Mesendoderm (in vitro differentiated cells): ENCODE data around the gene ESYT3.
"Not testable (repeated sequence)": the region's sequence is repeated elsewhere in the genome, so short reads cannot be mapped to it uniquely, and the experiment has no call there.

ENCODE experiments used
- DNase-seq: peaks from one replicate; pipeline ENCODE4 v3.0.0; 2013
- H2AK5ac ChIP-seq: 2 replicates; pipeline ENCODE4 v1.6.1; 2013; ENCODE audit warnings: low read length, inconsistent platforms
- H2BK120ac ChIP-seq: 2 replicates; pipeline ENCODE4 v1.6.1; 2013; ENCODE audit warnings: low read depth, mild to moderate bottlenecking, low read length, moderate library complexity, mixed read lengths
- H2BK15ac ChIP-seq: replicated peaks from 2 replicates; pipeline ENCODE4 v1.6.1; 2013; ENCODE audit warnings: low read depth, mild to moderate bottlenecking, moderate library complexity
- H2BK5ac ChIP-seq: 2 replicates; pipeline ENCODE4 v1.6.1; 2013; ENCODE audit warnings: low read length, inconsistent platforms
- H3K18ac ChIP-seq: 2 replicates; pipeline ENCODE4 v1.6.1; 2013; ENCODE audit warnings: mild to moderate bottlenecking, low read length, mixed read lengths
- H3K23ac ChIP-seq: one replicate; pipeline ENCODE4 v1.6.1; 2013; ENCODE audit warnings: low read length
- H3K27ac ChIP-seq: 2 replicates; pipeline ENCODE4 v1.5.1; 2013; ENCODE audit warnings: low read depth, mild to moderate bottlenecking, inconsistent platforms, low read length, moderate library complexity
- H3K27me3 ChIP-seq: 2 replicates; pipeline ENCODE4 v1.6.1; 2013; ENCODE audit warnings: low read length, control low read depth, mild to moderate bottlenecking, inconsistent platforms; ENCODE audit not compliant: insufficient read depth, poor library complexity
- H3K36me3 ChIP-seq: 2 replicates; pipeline ENCODE4 v1.6.1; 2013; ENCODE audit warnings: low read length, inconsistent platforms; ENCODE audit not compliant: control insufficient read depth, insufficient read depth
- H3K4ac ChIP-seq: one replicate; pipeline ENCODE4 v1.6.1; 2013; ENCODE audit warnings: low read depth, mild to moderate bottlenecking, low read length, moderate library complexity
- H3K4me1 ChIP-seq: 2 replicates; pipeline ENCODE4 v1.6.1; 2013; ENCODE audit warnings: low read depth, low read length, inconsistent platforms; ENCODE audit not compliant: control insufficient read depth
- H3K4me2 ChIP-seq: 2 replicates; pipeline ENCODE4 v1.6.1; 2013; ENCODE audit warnings: low read length
- H3K4me3 ChIP-seq: 2 replicates; pipeline ENCODE4 v1.5.1; 2013; ENCODE audit warnings: mild to moderate bottlenecking, low read length
- H3K56ac ChIP-seq: one replicate; pipeline ENCODE4 v1.6.1; 2013; ENCODE audit warnings: low read length
- H3K79me1 ChIP-seq: 2 replicates; pipeline ENCODE4 v1.6.1; 2013; ENCODE audit warnings: low read length, inconsistent platforms
- H3K79me2 ChIP-seq: 2 replicates; pipeline ENCODE4 v1.6.1; 2013; ENCODE audit warnings: mild to moderate bottlenecking, low read length; ENCODE audit not compliant: control insufficient read depth, insufficient read depth
- H3K9ac ChIP-seq: 2 replicates; pipeline ENCODE4 v1.6.1; 2013; ENCODE audit warnings: low read length, inconsistent platforms
- H4K5ac ChIP-seq: one replicate; pipeline ENCODE4 v1.6.1; 2013; ENCODE audit warnings: low read length
- H4K8ac ChIP-seq: one replicate; pipeline ENCODE4 v1.6.1; 2013; ENCODE audit warnings: low read depth, mild to moderate bottlenecking, control low read depth, low read length, moderate library complexity
- WGBS: extraction: QIAGEN DNeasy Blood & Tissue Kit; methylation state at CpG from one replicate; pipeline ENCODE4 v1.1.7; 2013; ENCODE audit warnings: low lambda C conversion rate, missing lambda C conversion rate; ENCODE audit not compliant: insufficient coverage; ENCODE audit errors: extremely low coverage; 5-methylcytosine and 5-hydroxymethylcytosine counted together

The ESYT3 gene

GRCh38 chr3:138509586-138509985 lies 75.2 kb downstream of the ESYT3 start:
- Histone ChIP-seq H3K18ac (no peak overlapping the region), H3K79me2 (no peaks in the 10 kb centered on the region), H4K5ac (no peak overlapping the region), H3K4me3 (no peak overlapping the region), H3K27ac (no peak overlapping the region), H3K27me3 (no peaks in the 10 kb centered on the region), H3K4me2 (no peak overlapping the region), H3K36me3 (no peaks in the 10 kb centered on the region), H2BK120ac (no peak overlapping the region), H4K8ac (no peak overlapping the region), H3K79me1 (no peaks in the 10 kb centered on the region), H3K4me1 (no peaks in the 10 kb centered on the region), H3K4ac (no peak overlapping the region), H3K23ac (no peak overlapping the region), H3K9ac (no peak overlapping the region), H2BK15ac (no peak overlapping the region), H2AK5ac (no peak overlapping the region), H3K56ac (no peak overlapping the region), H2BK5ac (no peak overlapping the region)
- no CpG with 5 or more reads among the region's 2 CpGs for WGBS
- no peak for DNase-seq

- no peak overlapping the region for H3K27ac ChIP-seq
- H3K4me2 ChIP-seq: no peak overlapping the region
- H3K27me3 ChIP-seq: no peaks in the 10 kb centered on the region
- no peaks in the 10 kb centered on the region for H3K79me1 ChIP-seq
- no peak overlapping the region for H3K9ac ChIP-seq
- no peak overlapping the region for H3K18ac ChIP-seq
- H3K79me2 ChIP-seq: no peaks in the 10 kb centered on the region
- H4K5ac ChIP-seq: no peak overlapping the region
- H3K56ac ChIP-seq: no peak overlapping the region
- H4K8ac ChIP-seq: no peak overlapping the region
- H3K4ac ChIP-seq: no peak overlapping the region
- no peak overlapping the region for H2BK15ac ChIP-seq
- H3K4me3 ChIP-seq: no peak overlapping the region
- H2AK5ac ChIP-seq: no peak overlapping the region
- no peak overlapping the region for H2BK5ac ChIP-seq
- H2BK120ac ChIP-seq: no peak overlapping the region
- DNase-seq: no peak
- no peak overlapping the region for H3K23ac ChIP-seq
- H3K4me1 ChIP-seq: no peaks in the 10 kb centered on the region
- H3K36me3 ChIP-seq: no peaks in the 10 kb centered on the region
Observed at GRCh38 chr3:138511945-138512344, 77.5 kb downstream of the ESYT3 start.

- Histone ChIP-seq H3K4me1 (no peaks in the 10 kb centered on the region), H3K27ac (no peak overlapping the region), H3K18ac (no peak overlapping the region), H3K36me3 (no peaks in the 10 kb centered on the region), H3K4me3 (no peak overlapping the region), H2AK5ac (no peak overlapping the region), H2BK120ac (no peak overlapping the region), H3K79me2 (no peaks in the 10 kb centered on the region), H2BK15ac (no peak overlapping the region), H3K27me3 (no peaks in the 10 kb centered on the region), H4K5ac (no peak overlapping the region), H3K56ac (no peak overlapping the region), H4K8ac (no peak overlapping the region), H3K9ac (no peak overlapping the region), H3K23ac (no peak overlapping the region), H3K4ac (no peak overlapping the region), H3K79me1 (no peaks in the 10 kb centered on the region), H2BK5ac (no peak overlapping the region), H3K4me2 (no peak overlapping the region)
- no peak for DNase-seq
- WGBS: no CpG with 5 or more reads among the region's 2 CpGs
Observed at GRCh38 chr3:138513090-138513843, 78.9 kb downstream of the ESYT3 start.

- not testable (repeated sequence) for DNase-seq, H3K4me2 ChIP-seq, H2BK15ac ChIP-seq, H4K5ac ChIP-seq, H3K79me2 ChIP-seq, H3K36me3 ChIP-seq, H2BK5ac ChIP-seq, H3K18ac ChIP-seq, H2AK5ac ChIP-seq, H3K23ac ChIP-seq, H3K27ac ChIP-seq, H3K79me1 ChIP-seq, H4K8ac ChIP-seq, H3K56ac ChIP-seq, H3K4ac ChIP-seq, H3K4me3 ChIP-seq, H3K4me1 ChIP-seq, H3K27me3 ChIP-seq, H3K9ac ChIP-seq, H2BK120ac ChIP-seq
- WGBS: no CpG with 5 or more reads among the region's 23 CpGs
Observed at GRCh38 chr3:138521445-138521844, 87.0 kb downstream of the ESYT3 start.
